A549 (cell line): ENCODE results near the gene KRTAP5-8. TPM values are rescaled to one million over a fixed set of nuclear protein-coding genes. Genes with fewer than 3 reads are reported as not detected.

Source experiments
- ATAC-seq, 2 experiments: fragments of 200-7000 bp in 1 of 2; fragments of >200 bp in 1 of 2; cut with Nextera tagmentation in 1 of 2; cut with Tn5 transposase in 1 of 2; 3 replicates each; pipeline versions ENCODE4 v1.8.0 to v1.9.1; 2018 to 2020; ENCODE audit warnings: mild to moderate bottlenecking in 1 of 2, moderate library complexity in 1 of 2
- CTCF ChIA-PET: fragments of 300-600 bp; sonication (Branson Sonifier 250); formaldehyde crosslinking; extraction: SDS; loops from one replicate; lab custom pipeline; 2021; ENCODE audit warnings: antibody characterized with exemption, inconsistent platforms; lab: Yijun Ruan, JAX
- POLR2A ChIA-PET: fragments of 350-600 bp; formaldehyde crosslinking; extraction: SDS; loops from one replicate; lab custom pipeline; 2021; ENCODE audit warnings: antibody characterized with exemption, inconsistent platforms; lab: Yijun Ruan, JAX
- DNase-seq, 2 experiments: peaks; one replicate each; pipeline versions ENCODE4 v3.0.0 to v3.0.0-alpha.2; 2011 to 2016; ENCODE audit warnings: low read depth in 1 of 2, low spot score in 1 of 2
- FAIRE-seq: peaks from 2 replicates; lab custom pipeline; 2011; peaks lifted over from hg19 to GRCh38; lab: Jason Lieb, UNC
- H3K27ac ChIP-seq, 2 experiments: fragments of >200 bp; sonication (Bioruptor Twin); formaldehyde crosslinking; 3 replicates each; pipeline ENCODE4 v1.5.1; 2016 to 2017
- H3K4me1 ChIP-seq: fragments of >200 bp; sonication (Bioruptor Twin); formaldehyde crosslinking; 3 replicates; pipeline ENCODE4 v1.6.1; 2016
- H3K4me2 ChIP-seq: fragments of >200 bp; sonication (Bioruptor Twin); formaldehyde crosslinking; 3 replicates; pipeline ENCODE4 v1.6.1; 2016
- H3K4me3 ChIP-seq: fragments of >200 bp; sonication (Bioruptor Twin); formaldehyde crosslinking; 3 replicates; pipeline ENCODE4 v1.5.1; 2016
- H3K9me3 ChIP-seq: fragments of >200 bp; sonication (Bioruptor Twin); formaldehyde crosslinking; 3 replicates; pipeline ENCODE4 v1.6.1; 2016
- CBX2 ChIP-seq: fragments of 200-600 bp; sonication (generic); IDR thresholded peaks from 2 replicates; pipeline ENCODE4 v1.6.1; 2016; ENCODE audit warnings: low read depth, mild to moderate bottlenecking, borderline replicate concordance
- CBX8 ChIP-seq: fragments of 200-600 bp; sonication (generic); IDR thresholded peaks from 2 replicates; pipeline ENCODE4 v1.6.1; 2016
- CEBPB ChIP-seq, 2 experiments: fragments of >200 bp in 1 of 2; sonication (Bioruptor Twin) in 1 of 2; formaldehyde crosslinking in 1 of 2; IDR thresholded peaks; 2 replicates each; pipeline ENCODE4 v1.6.1; 2012 to 2016
- EP300 ChIP-seq, 2 experiments: fragments of >200 bp; sonication (Bioruptor Twin); formaldehyde crosslinking; IDR thresholded peaks; 2 replicates in 1 of 2; 3 replicates in 1 of 2; pipeline ENCODE4 v1.6.1; 2016 to 2017
- FOSL2 ChIP-seq, 2 experiments: fragments of 450-650 bp in 1 of 2; fragments of >200 bp in 1 of 2; sonication (Bioruptor Twin) in 1 of 2; formaldehyde crosslinking; IDR thresholded peaks; 2 replicates each; pipeline versions ENCODE4 v1.5.0 to v1.6.1; 2016 to 2020; ENCODE audit warnings: mild to moderate bottlenecking in 1 of 2, moderate library complexity in 1 of 2
- GATA3 ChIP-seq: IDR thresholded peaks from 2 replicates; pipeline ENCODE4 v1.6.1; 2012; ENCODE audit warnings: borderline replicate concordance
- HDAC2 ChIP-seq: fragments of 200-600 bp; sonication (generic); IDR thresholded peaks from 2 replicates; pipeline ENCODE4 v1.6.1; 2016
- HOXA7 ChIP-seq: fragments of 250-450 bp; sonication (Bioruptor Pico); IDR thresholded peaks from 2 replicates; pipeline ENCODE4 v1.5.0; 2020; ENCODE audit warnings: mild to moderate bottlenecking, moderate library complexity
- HOXB13 ChIP-seq: fragments of 250-450 bp; sonication (Bioruptor Pico); IDR thresholded peaks from 2 replicates; pipeline ENCODE4 v1.5.0; 2020; ENCODE audit warnings: low read depth, mild to moderate bottlenecking, moderate library complexity
- HOXB5 ChIP-seq: fragments of 250-450 bp; sonication (Bioruptor Pico); IDR thresholded peaks from 2 replicates; pipeline ENCODE4 v1.5.0; 2020; ENCODE audit warnings: mild to moderate bottlenecking, moderate library complexity
- MAX ChIP-seq: IDR thresholded peaks from 2 replicates; pipeline ENCODE4 v1.6.1; 2012
- NFE2L2 ChIP-seq: fragments of 150-350 bp; conservative IDR thresholded peaks from 2 replicates; pipeline ENCODE4 v1.6.1; 2014; ENCODE audit warnings: low read length
- RFX5 ChIP-seq: fragments of 450-650 bp; IDR thresholded peaks from 2 replicates; pipeline ENCODE4 v1.7.1; 2014; ENCODE audit warnings: antibody characterized with exemption, mild to moderate bottlenecking, moderate library complexity
- SMC3 ChIP-seq: fragments of >200 bp; sonication (Bioruptor Twin); formaldehyde crosslinking; IDR thresholded peaks from 3 replicates; pipeline ENCODE4 v1.6.1; 2018; ENCODE audit warnings: inconsistent platforms
- SREBF2 ChIP-seq: fragments of 450-650 bp; IDR thresholded peaks from 2 replicates; pipeline ENCODE4 v1.6.1; 2014; ENCODE audit warnings: mild to moderate bottlenecking, moderate library complexity
- TFCP2L1 ChIP-seq: fragments of 250-450 bp; sonication (Bioruptor Pico); IDR thresholded peaks from 2 replicates; pipeline ENCODE4 v1.5.0; 2021; ENCODE audit warnings: mild to moderate bottlenecking
- TP53 ChIP-seq: fragments of 250-450 bp; sonication (Bioruptor Pico); IDR thresholded peaks from 2 replicates; pipeline ENCODE4 v1.5.0; 2021; ENCODE audit warnings: mild to moderate bottlenecking, moderate library complexity
- WGBS: methylation state at CpG from one replicate; pipeline ENCODE4 v1.1.6; 2017; ENCODE audit errors: missing lambda C conversion rate; 5-methylcytosine and 5-hydroxymethylcytosine counted together
- polyA plus RNA-seq, 4 experiments: library from polyadenylated mRNA; depleted of rRNA in 3 of 4; stranded (reverse); fragments of >200 nt; fragmentation: RNase III in 1 of 4; extraction: RNeasy Plus Mini Kit Qiagen cat#74134 plus additional on column Dnase treatment in 1 of 4; gene quantifications; 2 replicates in 3 of 4; 3 replicates in 1 of 4; pipeline ENCODE4 v1.2.3, GENCODE V29; 2011 to 2017
- TF ChIP-seq, protein P1 (sequence below): fragments of 450-650 bp; IDR thresholded peaks from 2 replicates; pipeline ENCODE4 v1.6.1; 2014; ENCODE audit warnings: antibody characterized with exemption
- TF ChIP-seq, protein P2 (sequence below): fragments of 250-450 bp; sonication (Bioruptor Pico); IDR thresholded peaks from 2 replicates; pipeline ENCODE4 v1.5.0; 2020; ENCODE audit warnings: low read depth, mild to moderate bottlenecking, moderate library complexity
- TF ChIP-seq, protein P3 (sequence below): fragments of 250-450 bp; sonication (Bioruptor Pico); IDR thresholded peaks from 2 replicates; pipeline ENCODE4 v1.5.0; 2021; ENCODE audit warnings: mild to moderate bottlenecking, moderate library complexity, borderline replicate concordance

Gene KRTAP5-8
- polyA plus RNA-seq, 2 of the 4 experiments (the other 2 are of a cell fraction) = not detected

GRCh38 chr11:71544525-71545214, 6.8 kb downstream of the KRTAP5-8 start:
- 44% methylated on average over 6 of the region's 6 CpGs for WGBS
- POLR2A ChIA-PET = no interaction called here
- CTCF ChIA-PET = interaction anchor here (1.4 to 1.5 kb wide), 2 partner anchors 19 to 36 kb away, joined by 5 to 9 read pairs; no protein-coding TSS in a partner anchor

GRCh38 chr11:71545405-71545966, 7.7 kb downstream of the KRTAP5-8 start:
- Histone ChIP-seq H3K9me3 (peaks cover 2% of the 10 kb centered on the region; the same call in 1 of the 3 replicates), H3K4me2 (no peak overlapping the region), H3K4me3 (no peak overlapping the region), H3K27ac (no peak overlapping the region), H3K4me1 (no peaks in the 10 kb centered on the region)
- no peak for TF ChIP-seq GATA3
- TF ChIP-seq, protein P1, sequence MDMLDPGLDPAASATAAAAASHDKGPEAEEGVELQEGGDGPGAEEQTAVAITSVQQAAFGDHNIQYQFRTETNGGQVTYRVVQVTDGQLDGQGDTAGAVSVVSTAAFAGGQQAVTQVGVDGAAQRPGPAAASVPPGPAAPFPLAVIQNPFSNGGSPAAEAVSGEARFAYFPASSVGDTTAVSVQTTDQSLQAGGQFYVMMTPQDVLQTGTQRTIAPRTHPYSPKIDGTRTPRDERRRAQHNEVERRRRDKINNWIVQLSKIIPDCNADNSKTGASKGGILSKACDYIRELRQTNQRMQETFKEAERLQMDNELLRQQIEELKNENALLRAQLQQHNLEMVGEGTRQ = no peak
- no peak for TF ChIP-seq TFCP2L1 (CRISPR knock-in tag)
- no peak for TF ChIP-seq NFE2L2
- TF ChIP-seq, protein P2, sequence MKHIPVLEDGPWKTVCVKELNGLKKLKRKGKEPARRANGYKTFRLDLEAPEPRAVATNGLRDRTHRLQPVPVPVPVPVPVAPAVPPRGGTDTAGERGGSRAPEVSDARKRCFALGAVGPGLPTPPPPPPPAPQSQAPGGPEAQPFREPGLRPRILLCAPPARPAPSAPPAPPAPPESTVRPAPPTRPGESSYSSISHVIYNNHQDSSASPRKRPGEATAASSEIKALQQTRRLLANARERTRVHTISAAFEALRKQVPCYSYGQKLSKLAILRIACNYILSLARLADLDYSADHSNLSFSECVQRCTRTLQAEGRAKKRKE = no peak
- TF ChIP-seq EP300 (IDR thresholded peaks at IDR 0.05) = no peak
- TF ChIP-seq SMC3 = no peak
- no peak for TF ChIP-seq HOXB5 (CRISPR knock-in tag)
- no peak for TF ChIP-seq CEBPB (IDR thresholded peaks at IDR 0.05)
- TF ChIP-seq TP53 (CRISPR knock-in tag) = no peak
- no peak for TF ChIP-seq MAX
- no peak for TF ChIP-seq FOSL2 (IDR thresholded peaks at IDR 0.05)
- no peak for TF ChIP-seq FOSL2 (CRISPR knock-in tag; IDR thresholded peaks at IDR 0.05)
- no peak for TF ChIP-seq SREBF2
- TF ChIP-seq CBX8 = no peak
- FAIRE-seq (no peak), ATAC-seq (no peak), DNase-seq (no peak)
- 72% methylated on average over 12 of the region's 12 CpGs for WGBS
- ChIA-PET CTCF (interaction anchor here (1.2 to 1.5 kb wide), 3 partner anchors 18 to 35 kb away, joined by 3 to 9 read pairs (median 5); no protein-coding TSS in a partner anchor), POLR2A (no interaction called here)

More at GRCh38 chr11:71544525-71545214, 6.8 kb downstream of the KRTAP5-8 start:
- ATAC-seq = no peak
- Histone ChIP-seq H3K4me2 (no peak overlapping the region), H3K9me3 (peaks cover 2% of the 10 kb centered on the region; the same call in 1 of the 3 replicates), H3K4me3 (no peak overlapping the region), H3K27ac (no peak overlapping the region), H3K4me1 (no peaks in the 10 kb centered on the region)
- no peak for FAIRE-seq
- DNase-seq = no peak
- no peak for TF ChIP-seq CBX2
- TF ChIP-seq HOXA7 (CRISPR knock-in tag) = no peak
- TF ChIP-seq HOXB13 (CRISPR knock-in tag) = no peak
- TF ChIP-seq HDAC2 = no peak
- TF ChIP-seq, protein P3, sequence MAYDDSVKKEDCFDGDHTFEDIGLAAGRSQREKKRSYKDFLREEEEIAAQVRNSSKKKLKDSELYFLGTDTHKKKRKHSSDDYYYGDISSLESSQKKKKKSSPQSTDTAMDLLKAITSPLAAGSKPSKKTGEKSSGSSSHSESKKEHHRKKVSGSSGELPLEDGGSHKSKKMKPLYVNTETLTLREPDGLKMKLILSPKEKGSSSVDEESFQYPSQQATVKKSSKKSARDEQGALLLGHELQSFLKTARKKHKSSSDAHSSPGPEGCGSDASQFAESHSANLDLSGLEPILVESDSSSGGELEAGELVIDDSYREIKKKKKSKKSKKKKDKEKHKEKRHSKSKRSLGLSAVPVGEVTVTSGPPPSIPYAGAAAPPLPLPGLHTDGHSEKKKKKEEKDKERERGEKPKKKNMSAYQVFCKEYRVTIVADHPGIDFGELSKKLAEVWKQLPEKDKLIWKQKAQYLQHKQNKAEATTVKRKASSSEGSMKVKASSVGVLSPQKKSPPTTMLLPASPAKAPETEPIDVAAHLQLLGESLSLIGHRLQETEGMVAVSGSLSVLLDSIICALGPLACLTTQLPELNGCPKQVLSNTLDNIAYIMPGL (CRISPR knock-in tag) = no peak
- TF ChIP-seq CBX8 = no peak
- TF ChIP-seq RFX5 = no peak
